ENCODE results near the gene CENPQ.

Gene CENPQ

GRCh38 chr6:49509342-49509741 is 46.2 kb downstream of the CENPQ start:
- Histone ChIP-seq H3K4me3 (replicated peaks; ENCODE audit: low read depth, low read length) (no peak overlapping the region), H3K27me3 (replicated peaks; ENCODE audit: control insufficient read depth, insufficient read depth, low read length) (no peaks in the 10 kb centered on the region), H3K36me3 (ENCODE audit: control insufficient read depth, insufficient read depth, low read length) (no peaks in the 10 kb centered on the region)
- no peak for DNase-seq (ENCODE audit: extremely low read depth, insufficient read length)
- TF ChIP-seq CTCF (IDR thresholded peaks at IDR 0.05; ENCODE audit: insufficient read depth, low read length, poor library complexity, severe bottlenecking): no peak

GRCh38 chr6:49513153-49513989 is 50.2 kb downstream of the CENPQ start:
- TF ChIP-seq CTCF (IDR thresholded peaks at IDR 0.05; ENCODE audit: insufficient read depth, low read length, poor library complexity, severe bottlenecking): no peak
- H3K36me3 ChIP-seq (ENCODE audit: control insufficient read depth, insufficient read depth, low read length): no peaks in the 10 kb centered on the region
- H3K4me3 ChIP-seq (replicated peaks; ENCODE audit: low read depth, low read length): no peak overlapping the region
- H3K27me3 ChIP-seq (replicated peaks; ENCODE audit: control insufficient read depth, insufficient read depth, low read length): no peaks in the 10 kb centered on the region
- no peak for DNase-seq (ENCODE audit: extremely low read depth, insufficient read length)

GRCh38 chr6:49514571-49515484 is 51.7 kb downstream of the CENPQ start:
- no peak for TF ChIP-seq CTCF (IDR thresholded peaks at IDR 0.05; ENCODE audit: insufficient read depth, low read length, poor library complexity, severe bottlenecking)
- no peaks in the 10 kb centered on the region for H3K27me3 ChIP-seq (replicated peaks; ENCODE audit: control insufficient read depth, insufficient read depth, low read length)
- no peak for DNase-seq (ENCODE audit: extremely low read depth, insufficient read length)
- no peak overlapping the region for H3K4me3 ChIP-seq (replicated peaks; ENCODE audit: low read depth, low read length)
- H3K36me3 ChIP-seq (ENCODE audit: control insufficient read depth, insufficient read depth, low read length): no peaks in the 10 kb centered on the region

DNA sequence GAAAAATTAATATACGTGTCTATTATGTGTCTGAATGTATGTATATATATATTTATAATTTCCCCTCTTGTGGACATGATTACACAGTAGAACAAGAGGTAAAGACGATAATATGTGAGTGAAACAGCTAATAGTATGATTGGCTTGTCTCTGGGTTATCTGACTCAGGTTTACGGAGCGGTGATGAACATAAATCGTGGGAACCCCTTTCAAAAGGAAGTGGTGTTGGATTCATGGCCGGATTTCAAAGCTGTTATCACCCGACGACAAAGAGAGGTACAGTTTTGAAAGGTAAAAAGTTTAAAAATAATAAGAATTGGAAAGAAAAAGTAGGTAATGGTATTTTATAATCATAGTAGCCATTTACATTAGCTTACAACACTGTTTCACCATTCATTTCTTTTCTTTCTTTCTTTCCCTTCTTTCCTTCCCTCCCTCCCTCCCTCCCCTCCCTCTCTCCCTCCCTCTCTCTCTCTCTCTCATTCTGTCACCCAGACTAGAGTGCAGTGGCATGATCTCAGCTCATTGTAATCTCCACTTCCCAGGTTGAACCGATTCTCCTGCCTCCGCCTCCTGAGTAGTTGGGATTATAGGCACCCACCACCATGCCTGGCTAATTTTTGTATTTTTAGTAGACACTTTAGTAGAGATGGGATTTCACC is 52.4 kb downstream of the CENPQ start:
- TF ChIP-seq CTCF (IDR thresholded peaks at IDR 0.05; ENCODE audit: insufficient read depth, low read length, poor library complexity, severe bottlenecking): no peak
- H3K27me3 ChIP-seq (replicated peaks; ENCODE audit: control insufficient read depth, insufficient read depth, low read length): no peaks in the 10 kb centered on the region
- H3K4me3 ChIP-seq (replicated peaks; ENCODE audit: low read depth, low read length): no peak overlapping the region
- no peaks in the 10 kb centered on the region for H3K36me3 ChIP-seq (ENCODE audit: control insufficient read depth, insufficient read depth, low read length)
- no peak for DNase-seq (ENCODE audit: extremely low read depth, insufficient read length)

DNA sequence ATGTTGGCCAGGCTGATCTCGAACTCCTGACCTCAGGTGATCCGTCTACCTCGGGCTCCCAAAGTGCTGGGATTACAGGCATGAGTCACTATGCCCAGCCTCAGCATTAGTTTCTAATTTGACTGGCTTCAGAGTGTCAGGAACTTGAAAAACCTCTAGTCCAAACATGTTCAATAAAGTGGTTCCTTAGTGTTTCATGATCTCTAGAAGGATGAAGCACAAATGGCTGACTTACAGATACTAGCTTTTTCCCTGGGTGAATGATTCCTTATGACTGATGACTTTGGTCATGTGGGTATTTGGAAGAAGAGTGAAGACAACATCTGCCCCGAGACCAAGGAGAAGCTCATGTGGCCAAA is 53.0 kb downstream of the CENPQ start:
- no peaks in the 10 kb centered on the region for H3K36me3 ChIP-seq (ENCODE audit: control insufficient read depth, insufficient read depth, low read length)
- no peak for DNase-seq (ENCODE audit: extremely low read depth, insufficient read length)
- TF ChIP-seq CTCF (IDR thresholded peaks at IDR 0.05; ENCODE audit: insufficient read depth, low read length, poor library complexity, severe bottlenecking): no peak
- no peak overlapping the region for H3K4me3 ChIP-seq (replicated peaks; ENCODE audit: low read depth, low read length)
- H3K27me3 ChIP-seq (replicated peaks; ENCODE audit: control insufficient read depth, insufficient read depth, low read length): no peaks in the 10 kb centered on the region

Measured in GM06990 (cell line).